ENCODE measurements around the gene SDC4.
A peak's percentile ranks its signal among the peaks of the same experiment; 100 is the strongest.

Gene SDC4

GRCh38 chr20:45305262-45305661, 43.0 kb downstream of the SDC4 start:
- no peak overlapping the region for H3K4me3 ChIP-seq (ENCODE audit: low read depth, low read length)
- no peak for TF ChIP-seq CTCF (IDR thresholded peaks at IDR 0.05; ENCODE audit: low read depth, low read length)
- TF ChIP-seq POLR2A (IDR thresholded peaks at IDR 0.05; ENCODE audit: extremely low read depth, insufficient read length) = no peak
- DNase-seq (ENCODE audit: low read depth) = no peak

GRCh38 chr20:45304464-45304999, 43.7 kb downstream of the SDC4 start:
- H3K4me3 ChIP-seq (ENCODE audit: low read depth, low read length) = no peak overlapping the region
- no peak for DNase-seq (ENCODE audit: low read depth)
- no peak for TF ChIP-seq CTCF (IDR thresholded peaks at IDR 0.05; ENCODE audit: low read depth, low read length)
- no peak for TF ChIP-seq MYC (IDR thresholded peaks at IDR 0.05; ENCODE audit: low read depth, low read length)
- TF ChIP-seq MAX (IDR thresholded peaks at IDR 0.05; ENCODE audit: low read depth, low read length) = no peak
- TF ChIP-seq POLR2A (IDR thresholded peaks at IDR 0.05; ENCODE audit: extremely low read depth, insufficient read length) = no peak

- H3K4me3 ChIP-seq (ENCODE audit: low read depth, low read length) = no peak overlapping the region
- no peak for TF ChIP-seq POLR2A (IDR thresholded peaks at IDR 0.05; ENCODE audit: extremely low read depth, insufficient read length)
- TF ChIP-seq CTCF (IDR thresholded peaks at IDR 0.05; ENCODE audit: low read depth, low read length) = no peak
- TF ChIP-seq MAX (IDR thresholded peaks at IDR 0.05; ENCODE audit: low read depth, low read length) = no peak
- TF ChIP-seq MYC (IDR thresholded peaks at IDR 0.05; ENCODE audit: low read depth, low read length) = no peak
- no peak for DNase-seq (ENCODE audit: low read depth)
Observed at GRCh38 chr20:45303586-45304463, 44.4 kb downstream of the SDC4 start.

GRCh38 chr20:45301824-45302271, 46.4 kb downstream of the SDC4 start:
- TF ChIP-seq CTCF (IDR thresholded peaks at IDR 0.05; ENCODE audit: low read depth, low read length) = no peak
- no peak for TF ChIP-seq POLR2A (IDR thresholded peaks at IDR 0.05; ENCODE audit: extremely low read depth, insufficient read length)
- no peak for DNase-seq (ENCODE audit: low read depth)
- H3K4me3 ChIP-seq (ENCODE audit: low read depth, low read length) = no peak overlapping the region

- TF ChIP-seq CTCF (IDR thresholded peaks at IDR 0.05; ENCODE audit: low read depth, low read length) (peak; percentile 71), MAX (IDR thresholded peaks at IDR 0.05; ENCODE audit: low read depth, low read length) (0 out of 2 replicates have a peak, but pooled peaks have one; percentile 7), POLR2A (IDR thresholded peaks at IDR 0.05; ENCODE audit: extremely low read depth, insufficient read length) (no peak), MYC (IDR thresholded peaks at IDR 0.05; ENCODE audit: low read depth, low read length) (no peak)
- DNase-seq (ENCODE audit: low read depth) = peak; percentile 70
- H3K4me3 ChIP-seq (ENCODE audit: low read depth, low read length) = no peak overlapping the region
Observed at GRCh38 chr20:45300961-45301360, 47.3 kb downstream of the SDC4 start.
